SK-N-SH treated with all-trans-retinoic acid at 6 μM for 48 hours (cell line): Measurements from ENCODE around the gene RBBP9.

Source experiments
- ARNTL ChIP-seq: fragments of 450-650 bp; formaldehyde crosslinking; IDR thresholded peaks from 2 replicates; pipeline ENCODE4 v1.5.0; 2020; ENCODE audit warnings: low read depth, mild to moderate bottlenecking, moderate library complexity, borderline replicate concordance
- CREB5 ChIP-seq: fragments of 250-450 bp; sonication (Bioruptor Pico); IDR thresholded peaks from 2 replicates; pipeline ENCODE4 v1.5.1; 2020; ENCODE audit warnings: low read depth, mild to moderate bottlenecking, moderate library complexity
- GLIS3 ChIP-seq: fragments of 250-450 bp; sonication (Bioruptor Pico); IDR thresholded peaks from 2 replicates; pipeline ENCODE4 v1.5.0; 2020; ENCODE audit warnings: mild to moderate bottlenecking, moderate library complexity
- ISL1 ChIP-seq: fragments of 250-450 bp; sonication (Bioruptor Pico); IDR thresholded peaks from 2 replicates; pipeline ENCODE4 v2.1.2; 2022; ENCODE audit warnings: mild to moderate bottlenecking, moderate library complexity
- PATZ1 ChIP-seq: fragments of 250-450 bp; sonication (Bioruptor Pico); IDR thresholded peaks from 2 replicates; pipeline ENCODE4 v1.8.0; 2020; ENCODE audit warnings: mild to moderate bottlenecking, moderate library complexity, borderline replicate concordance
- POU6F1 ChIP-seq: fragments of 250-450 bp; sonication (Bioruptor Pico); IDR thresholded peaks from 2 replicates; pipeline ENCODE4 v1.8.0; 2021; ENCODE audit warnings: low read depth, mild to moderate bottlenecking, moderate library complexity, borderline replicate concordance
- RARB ChIP-seq: fragments of 250-450 bp; sonication (Bioruptor Pico); IDR thresholded peaks from 2 replicates; pipeline ENCODE4 v1.8.0; 2021; ENCODE audit warnings: mild to moderate bottlenecking, moderate library complexity
- SNAI2 ChIP-seq: fragments of 250-450 bp; sonication (Bioruptor Pico); IDR thresholded peaks from 2 replicates; pipeline ENCODE4 v1.5.0; 2020; ENCODE audit warnings: mild to moderate bottlenecking, moderate library complexity
- TSHZ2 ChIP-seq: fragments of 250-450 bp; sonication (Bioruptor Pico); IDR thresholded peaks from 2 replicates; pipeline ENCODE4 v1.5.0; 2020; ENCODE audit warnings: mild to moderate bottlenecking, moderate library complexity
- ZFP30 ChIP-seq: fragments of 450-650 bp; formaldehyde crosslinking; IDR thresholded peaks from 2 replicates; pipeline ENCODE4 v1.5.0; 2022; ENCODE audit warnings: mild to moderate bottlenecking, moderate library complexity
- ZNF70 ChIP-seq: fragments of 450-650 bp; formaldehyde crosslinking; IDR thresholded peaks from 2 replicates; pipeline ENCODE4 v1.5.0; 2020; ENCODE audit warnings: mild to moderate bottlenecking, moderate library complexity

- TF ChIP-seq PATZ1 (CRISPR knock-in tag) (no peak), ARNTL (CRISPR knock-in tag) (no peak), ZNF70 (CRISPR knock-in tag) (no peak), SNAI2 (no peak), POU6F1 (no peak), CREB5 (CRISPR knock-in tag) (no peak), TSHZ2 (no peak), ZFP30 (CRISPR knock-in tag) (no peak), RARB (CRISPR knock-in tag) (no peak), GLIS3 (no peak), ISL1 (CRISPR knock-in tag) (no peak)
Measured at GRCh38 chr20:18527836-18528235, 30.8 kb upstream of the RBBP9 start.
